Heart left ventricle (tissue), 16 donors: ENCODE results near the gene CACNA2D3. TPM values are rescaled to one million over a fixed set of nuclear protein-coding genes. Genes with fewer than 3 reads are reported as not detected.

Experiments used
- ATAC-seq, 4 donors: fragments of 200-7000 bp; cut with Tn5 transposase; one replicate each; pipeline ENCODE4 v1.9.1; 2020 to 2022; ENCODE audit warnings: moderate library complexity in 4 of 4, mild to moderate bottlenecking in 3 of 4, moderate number of reproducible peaks in 1 of 4
- DNase-seq, 5 donors: peaks; one replicate each; pipeline ENCODE4 v3.0.0-alpha.2; 2020
- H3K27ac ChIP-seq, 12 donors: fragments of 200-600 bp; sonication (generic) in 4 of 12; one replicate each; pipeline versions ENCODE4 v1.5.0 to v1.8.0; 2016 to 2022; ENCODE audit warnings: mild to moderate bottlenecking in 2 of 12
- H3K27me3 ChIP-seq, 9 donors: fragments of 200-600 bp; sonication (generic) in 2 of 9; one replicate each; pipeline versions ENCODE4 v1.5.1 to v1.8.0; 2016 to 2022; ENCODE audit warnings: mild to moderate bottlenecking in 3 of 9
- H3K36me3 ChIP-seq, 9 donors: fragments of 200-600 bp; sonication (generic) in 2 of 9; one replicate each; pipeline versions ENCODE4 v1.5.0 to v1.8.0; 2018 to 2022; ENCODE audit warnings: mild to moderate bottlenecking in 2 of 9
- H3K4me1 ChIP-seq, 12 donors: fragments of 200-600 bp; sonication (generic) in 4 of 12; one replicate each; pipeline versions ENCODE4 v1.5.0 to v1.8.0; 2016 to 2022; ENCODE audit warnings: mild to moderate bottlenecking in 3 of 12
- H3K4me3 ChIP-seq, 12 donors: fragments of 200-600 bp; sonication (generic) in 4 of 12; one replicate each; pipeline versions ENCODE4 v1.5.0 to v1.8.0; 2017 to 2022; ENCODE audit warnings: mild to moderate bottlenecking in 9 of 12, moderate library complexity in 4 of 12
- H3K9me3 ChIP-seq, 12 donors: fragments of 200-600 bp; sonication (generic) in 4 of 12; one replicate each; pipeline versions ENCODE4 v1.5.0 to v1.8.0; 2016 to 2022; ENCODE audit warnings: mild to moderate bottlenecking in 1 of 12
- CTCF ChIP-seq, 12 donors: fragments of 200-600 bp; sonication (generic) in 4 of 12; IDR thresholded peaks; one replicate each; pipeline versions ENCODE4 v1.5.0 to v1.8.0; 2018 to 2022; ENCODE audit warnings: antibody characterized with exemption in 12 of 12, mild to moderate bottlenecking in 5 of 12
- POLR2A ChIP-seq, 2 donors: fragments of 450-650 bp; IDR thresholded peaks; one replicate each; pipeline ENCODE4 v1.6.1; 2017; ENCODE audit warnings: antibody characterized with exemption in 2 of 2, mild to moderate bottlenecking in 2 of 2, moderate library complexity in 2 of 2
- WGBS, 4 donors: extraction: QIAGEN DNeasy Blood & Tissue Kit in 2 of 4; methylation state at CpG; one replicate each; pipeline versions ENCODE4 v1.1.5 to v1.1.7; 2013 to 2018; 5-methylcytosine and 5-hydroxymethylcytosine counted together
- intact Hi-C, 10 donors: fragments of 100-400 bp; cut with DNase I; formaldehyde crosslinking; loops; one replicate each; pipeline versions ENCODE4 v1.11.1 to v1.14.2; 2022
- polyA plus RNA-seq, 2 donors: library from polyadenylated mRNA; stranded (reverse); fragments of 200-250 nt; gene quantifications; one replicate each; pipeline ENCODE4 v1.2.3, GENCODE V29; 2013
- total RNA-seq, 9 donors: library from RNA; depleted of rRNA in 2 of 9; stranded (reverse); fragments of >200 nt in 2 of 9; fragmentation: NEBNext Ultra II Directional in 3 of 9; extraction: Animal tissue kit (Norgen Biotek cat#: 25700) in 3 of 9; gene quantifications; one replicate each; pipeline versions ENCODE4 v1.1.0 to v1.2.4, GENCODE V29; 2016 to 2023
- donor health status: ischemic (EF 13 %, LVEDD 7.1; RV severe dilation, severe dysfunction).
- donor health status: healthy with polysubstance abuse.
- donor health status: DM: no; HTN: yes; CAD: no.
- donor health status: DM: no; HTN: no; CAD: no.
- donor health status: ischemic (EF 25% LVEDD 6.9; RV normal size, moderate dysfunction).
- donor health status: ischemic (EF 25% LVEDD 5.7; RV mildly dilated, moderate dysfunction).
- donor health status: healthy.
- donor health status: DM: yes; HTN: yes; CAD: no.
- donor health status: ischemic (EF 35%, LVEDD 5.7; RV mildly dilated, moderate dysfunction).
- donor health status: nonischemic (EF 11% LVEDD 7.7; RV severe dilation, severe dysfunction).
- donor health status: DM: yes; HTN: yes; CAD: no.
- donor health status: PGD.
- donor health status: ischemic (EF 29% LVEDD 5.4; RV normal size, mild dysfunction).
- donor health status: nonischemic (EF 23%, LVEDD 6.1; RV moderate dilation, normal function).

Gene CACNA2D3
- total and polyA plus RNA-seq, 11 donors, result 0.17 to 25.1 (median 12.8) TPM

GRCh38 chr3:54127499-54128056, 5.2 kb downstream of the CACNA2D3 start:
- ATAC-seq, result no peak
- 81 to 94% (median 83%) methylated on average over 6 of the region's 6 CpGs for WGBS, 4 donors
- Histone ChIP-seq H3K4me3 (no peak overlapping the region), H3K36me3 (no peaks in the 10 kb centered on the region), H3K9me3 (no peaks in the 10 kb centered on the region), H3K27me3 (peaks cover 0 to 25% (median 0%) of the 10 kb centered on the region in 9 donors), H3K4me1 (peaks cover 0 to 14% (median 0%) of the 10 kb centered on the region in 12 donors), H3K27ac (no peak overlapping the region)
- intact Hi-C loops, result loop anchor here in 2 of 10 donors (10.0 kb wide), 1 partner anchor 183 kb away; no protein-coding TSS in a partner anchor
- no peak for DNase-seq
- TF ChIP-seq CTCF (IDR thresholded peaks at IDR 0.05) (no peak), POLR2A (IDR thresholded peaks at IDR 0.05) (no peak)

GRCh38 chr3:54131026-54131605, 8.8 kb downstream of the CACNA2D3 start:
- DNase-seq (no peak), ATAC-seq (peak in 2 of 4 donors; percentile 39 to 49)
- H3K36me3 ChIP-seq, result no peaks in the 10 kb centered on the region
- intact Hi-C loops, result loop anchor here in 1 of 10 donors (10.0 kb wide), 1 partner anchor 186 kb away; no protein-coding TSS in a partner anchor
- H3K4me3 ChIP-seq, result no peak overlapping the region
- H3K4me1 ChIP-seq, result peaks cover 0 to 5% (median 0%) of the 10 kb centered on the region in 12 donors
- no peaks in the 10 kb centered on the region for H3K27me3 ChIP-seq
- TF ChIP-seq CTCF (IDR thresholded peaks at IDR 0.05) (no peak), POLR2A (IDR thresholded peaks at IDR 0.05) (no peak)
- no peaks in the 10 kb centered on the region for H3K9me3 ChIP-seq
- no peak overlapping the region for H3K27ac ChIP-seq
- WGBS, 4 donors, result 40 to 75% (median 53%) methylated on average over 4 of the region's 4 CpGs

DNA sequence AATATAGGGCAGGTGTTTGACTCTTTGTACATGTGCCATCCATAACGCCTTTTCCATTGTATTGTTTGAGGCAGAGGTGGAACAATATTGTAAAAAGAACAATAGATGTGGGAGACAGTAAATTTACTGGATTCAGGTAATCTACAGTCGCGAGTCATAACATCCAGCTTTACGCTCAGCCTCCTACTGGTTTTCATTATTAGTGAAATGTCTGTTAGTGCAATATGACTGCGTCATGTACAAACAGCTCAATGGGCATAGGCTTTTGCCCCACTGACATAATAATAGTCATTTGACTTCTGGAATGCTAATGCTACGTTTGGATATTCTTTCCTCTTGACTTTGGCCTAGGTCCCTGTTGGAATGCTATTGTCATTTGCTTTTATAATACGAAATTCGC, 9.5 kb downstream of the CACNA2D3 start:
- Histone ChIP-seq H3K27me3 (no peaks in the 10 kb centered on the region), H3K36me3 (no peaks in the 10 kb centered on the region), H3K27ac (no peak overlapping the region), H3K4me3 (no peak overlapping the region), H3K4me1 (peaks cover 0 to 5% (median 0%) of the 10 kb centered on the region in 12 donors), H3K9me3 (no peaks in the 10 kb centered on the region)
- DNase-seq (no peak), ATAC-seq (no peak)
- intact Hi-C loops, result loop anchor here in 1 of 10 donors (10.0 kb wide), 1 partner anchor 187 kb away; no protein-coding TSS in a partner anchor
- no peak for TF ChIP-seq CTCF (IDR thresholded peaks at IDR 0.05)
- no peak for TF ChIP-seq POLR2A (IDR thresholded peaks at IDR 0.05)
- WGBS, 4 donors, result 80 to 83% (median 81%) methylated on average over 8 of the region's 8 CpGs

GRCh38 chr3:54132685-54133084, 10.3 kb downstream of the CACNA2D3 start:
- no peak for TF ChIP-seq CTCF (IDR thresholded peaks at IDR 0.05)
- TF ChIP-seq POLR2A (IDR thresholded peaks at IDR 0.05), result no peak
- Histone ChIP-seq H3K27ac (no peak overlapping the region), H3K36me3 (no peaks in the 10 kb centered on the region), H3K4me1 (peaks cover 0 to 5% (median 0%) of the 10 kb centered on the region in 12 donors), H3K27me3 (no peaks in the 10 kb centered on the region), H3K4me3 (no peak overlapping the region), H3K9me3 (no peaks in the 10 kb centered on the region)
- ATAC-seq, result no peak
- DNase-seq, result no peak
- 80 to 85% (median 82%) methylated on average over 3 of the region's 3 CpGs for WGBS, 4 donors
- intact Hi-C loops, result loop anchor here in 1 of 10 donors (10.0 kb wide), 1 partner anchor 188 kb away; no protein-coding TSS in a partner anchor
